Posterior vena cava (tissue), 2 donors: ENCODE measurements around the gene PRMT1. TPM values are rescaled to one million over a fixed set of nuclear protein-coding genes. Genes with fewer than 3 reads are reported as not detected.
"Not testable (repeated sequence)": the region's sequence is repeated elsewhere in the genome, so short reads cannot be mapped to it uniquely, and the experiment has no call there.

ENCODE experiments used
- DNase-seq: peaks from one replicate; pipeline ENCODE4 v3.0.0-alpha.2; 2020; ENCODE audit warnings: low spot score
- intact Hi-C, 2 donors: fragments of 100-400 bp; cut with DNase I; formaldehyde crosslinking; loops; one replicate each; pipeline versions ENCODE4 v1.14.1 to v1.14.2; 2022 to 2023
- microRNA-seq, 2 donors: library from miRNA; unstranded; fragments of <30 nt; microRNA quantifications; one replicate each; pipeline ENCODE4 v1.2.0, GENCODE V29; 2020 to 2021; ENCODE audit warnings: borderline microRNAs expressed in 2 of 2
- total RNA-seq, 2 donors: library from RNA; stranded (reverse); fragmentation: NEBNext Ultra II Directional; extraction: Animal tissue kit (Norgen Biotek cat#: 25700); gene quantifications; one replicate each; pipeline ENCODE4 v1.2.1, GENCODE V29; 2021
- donor health status: DM: yes; HTN: yes; CAD: no.
- donor health status: DM: yes; HTN: yes; CAD: no.

PRMT1 gene
- total RNA-seq, 2 donors from 2014 or later: 79.1 to 91.5 TPM

- intact Hi-C loops: no loop called here
- no peak for DNase-seq
Measured at GRCh38 chr19:49701271-49701786, 24.3 kb downstream of the PRMT1 start.

GRCh38 chr19:49704888-49705642 is 28.0 kb downstream of the PRMT1 start:
- intact Hi-C loops: no loop called here
- no peak for DNase-seq

- intact Hi-C loops: no loop called here
- no peak for DNase-seq
Measured at GRCh38 chr19:49705919-49706318, 28.8 kb downstream of the PRMT1 start.

- no peak for DNase-seq
- intact Hi-C loops: no loop called here
Measured at GRCh38 chr19:49710372-49710951, 33.4 kb downstream of the PRMT1 start.

- intact Hi-C loops: no loop called here
- DNase-seq: peak; percentile 89
Measured at GRCh38 chr19:49712397-49712859, 35.4 kb downstream of the PRMT1 start.

GRCh38 chr19:49713236-49713845 is 36.3 kb downstream of the PRMT1 start:
- intact Hi-C loops: no loop called here

GRCh38 chr19:49716154-49716553 is 39.1 kb downstream of the PRMT1 start:
- no peak for DNase-seq
- intact Hi-C loops: no loop called here

More at GRCh38 chr19:49713236-49713845, 36.3 kb downstream of the PRMT1 start:
- no peak for DNase-seq

GRCh38 chr19:49718511-49718910 is 41.4 kb downstream of the PRMT1 start:
- DNase-seq: no peak
- intact Hi-C loops: no loop called here

GRCh38 chr19:49718991-49719390 is 41.9 kb downstream of the PRMT1 start:
- no peak for DNase-seq
- intact Hi-C loops: no loop called here

- intact Hi-C loops, DNase-seq: not testable (repeated sequence)
Measured at GRCh38 chr19:49719420-49719819, 42.3 kb downstream of the PRMT1 start.

GRCh38 chr19:49727217-49728030 is 50.4 kb downstream of the PRMT1 start:
- peak; percentile 93 for DNase-seq
- intact Hi-C loops: no loop called here

GRCh38 chr19:49730166-49730565 is 53.1 kb downstream of the PRMT1 start:
- intact Hi-C loops: no loop called here
- DNase-seq: no peak

Small RNA genes within 50 kb of the gene (microRNA-seq; reads per million reads assigned to microRNA genes)
- 0 to 0.26 reads per million in 2 donors for gene MIR5088

Other genes with a start within 250 kb of the PRMT1 start
- gene SLC17A7, start 235.7 kb upstream of the PRMT1 start, total RNA-seq: 1 to 10 TPM; 1.5 to 2.8 TPM
- 10 to 100 TPM; 34.4 to 36.6 TPM for gene PIH1D1, start 225.5 kb upstream of the PRMT1 start, total RNA-seq
- gene ALDH16A1, start 224.0 kb upstream of the PRMT1 start, total RNA-seq: 10 to 100 TPM; 17.3 to 24.2 TPM
- 10 to 100 TPM in 1 of 2 donors, 1 to 10 TPM in 1; 7.3 to 12.0 TPM for gene FLT3LG, start 203.1 kb upstream of the PRMT1 start, total RNA-seq
- 1,000 to 10,000 TPM; 1,658 to 1,769 TPM for gene RPL13A, start 189.7 kb upstream of the PRMT1 start, total RNA-seq
- gene RPS11, start 180.8 kb upstream of the PRMT1 start, total RNA-seq: 1,000 to 10,000 TPM; 1,242 to 1,344 TPM
- gene FCGRT, start 164.6 kb upstream of the PRMT1 start, total RNA-seq: 100 to 1,000 TPM; 192 to 304 TPM
- gene RCN3, start 149.3 kb upstream of the PRMT1 start, total RNA-seq: 100 to 1,000 TPM in 1 of 2 donors, 10 to 100 TPM in 1; 94.0 to 128 TPM
- gene NOSIP, start 96.7 kb upstream of the PRMT1 start, total RNA-seq: 10 to 100 TPM; 35.8 to 36.0 TPM
- under 1 TPM; 0.46 to 0.52 TPM for gene PRRG2, start 96.0 kb upstream of the PRMT1 start, total RNA-seq
- gene PRR12, start 86.1 kb upstream of the PRMT1 start, total RNA-seq: 10 to 100 TPM; 18.8 to 21.7 TPM
- gene RRAS, start 37.1 kb upstream of the PRMT1 start, total RNA-seq: 100 to 1,000 TPM; 124 to 173 TPM
- gene SCAF1, start 35.1 kb upstream of the PRMT1 start, total RNA-seq: 10 to 100 TPM; 43.5 to 55.1 TPM
- gene IRF3, start 11.4 kb upstream of the PRMT1 start, total RNA-seq: 10 to 100 TPM; 40.6 to 50.9 TPM
- 1 to 10 TPM; 8.5 to 9.3 TPM for gene BCL2L12, start 11.3 kb upstream of the PRMT1 start, total RNA-seq
- gene ADM5, start 12.3 kb downstream of the PRMT1 start, total RNA-seq: 1 to 10 TPM in 1 of 2 donors, under 1 TPM in 1; 1.00 to 1.0 TPM
- 10 to 100 TPM; 10.6 to 11.8 TPM for gene CPT1C, start 13.8 kb downstream of the PRMT1 start, total RNA-seq
- gene TSKS, start 86.0 kb downstream of the PRMT1 start, total RNA-seq: 1 to 10 TPM; 2.0 to 2.7 TPM
- gene AP2A1, start 89.7 kb downstream of the PRMT1 start, total RNA-seq: 10 to 100 TPM; 81.7 to 88.1 TPM
- gene FUZ, start 136.0 kb downstream of the PRMT1 start, total RNA-seq: 10 to 100 TPM in 1 of 2 donors, 1 to 10 TPM in 1; 6.9 to 12.2 TPM
- gene MED25, start 141.0 kb downstream of the PRMT1 start, total RNA-seq: 10 to 100 TPM; 25.6 to 25.9 TPM
- gene PTOV1, start 173.9 kb downstream of the PRMT1 start, total RNA-seq: 10 to 100 TPM; 78.7 to 95.2 TPM
- gene PNKP, start 190.3 kb downstream of the PRMT1 start, total RNA-seq: 10 to 100 TPM; 40.5 to 43.4 TPM
- gene AKT1S1, start 200.1 kb downstream of the PRMT1 start, total RNA-seq: 10 to 100 TPM; 26.5 to 28.9 TPM
- 10 to 100 TPM; 28.7 to 36.3 TPM for gene TBC1D17, start 200.4 kb downstream of the PRMT1 start, total RNA-seq
- gene IL4I1, start 219.6 kb downstream of the PRMT1 start, total RNA-seq: 1 to 10 TPM; 1.1 to 1.3 TPM